Measurements from ENCODE around the gene PJVK.

DNA sequence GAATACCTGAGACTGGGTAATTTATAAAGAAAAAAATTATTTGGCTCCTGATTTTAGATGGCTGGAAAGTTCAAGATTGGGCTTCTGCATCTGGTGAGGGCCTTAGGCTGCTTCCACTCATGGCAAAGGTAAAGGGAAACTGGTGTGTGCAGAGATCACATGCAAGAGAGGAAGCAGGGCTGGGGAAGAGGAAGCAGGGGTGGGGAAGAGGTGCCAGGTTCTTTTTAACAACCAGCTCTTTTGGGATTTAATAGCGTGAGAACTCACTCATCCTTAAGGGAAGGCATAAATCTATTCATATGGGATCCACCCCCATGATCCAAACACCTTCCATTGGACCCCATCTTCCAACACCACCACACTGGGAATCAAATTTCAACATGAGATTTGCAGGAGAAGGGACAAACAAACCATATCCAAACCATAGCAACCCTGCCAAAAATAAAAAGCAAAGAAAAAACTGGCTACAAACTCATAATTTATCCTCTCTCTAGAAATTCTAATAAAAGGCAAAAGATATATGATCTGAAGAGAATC, 30.6 kb upstream of the PJVK start:
- TF ChIP-seq, protein P1, sequence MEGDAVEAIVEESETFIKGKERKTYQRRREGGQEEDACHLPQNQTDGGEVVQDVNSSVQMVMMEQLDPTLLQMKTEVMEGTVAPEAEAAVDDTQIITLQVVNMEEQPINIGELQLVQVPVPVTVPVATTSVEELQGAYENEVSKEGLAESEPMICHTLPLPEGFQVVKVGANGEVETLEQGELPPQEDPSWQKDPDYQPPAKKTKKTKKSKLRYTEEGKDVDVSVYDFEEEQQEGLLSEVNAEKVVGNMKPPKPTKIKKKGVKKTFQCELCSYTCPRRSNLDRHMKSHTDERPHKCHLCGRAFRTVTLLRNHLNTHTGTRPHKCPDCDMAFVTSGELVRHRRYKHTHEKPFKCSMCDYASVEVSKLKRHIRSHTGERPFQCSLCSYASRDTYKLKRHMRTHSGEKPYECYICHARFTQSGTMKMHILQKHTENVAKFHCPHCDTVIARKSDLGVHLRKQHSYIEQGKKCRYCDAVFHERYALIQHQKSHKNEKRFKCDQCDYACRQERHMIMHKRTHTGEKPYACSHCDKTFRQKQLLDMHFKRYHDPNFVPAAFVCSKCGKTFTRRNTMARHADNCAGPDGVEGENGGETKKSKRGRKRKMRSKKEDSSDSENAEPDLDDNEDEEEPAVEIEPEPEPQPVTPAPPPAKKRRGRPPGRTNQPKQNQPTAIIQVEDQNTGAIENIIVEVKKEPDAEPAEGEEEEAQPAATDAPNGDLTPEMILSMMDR (IDR thresholded peaks at IDR 0.05), result no peak
- TF ChIP-seq POLR2A (IDR thresholded peaks at IDR 0.05), result no peak

Measured in Peyer's patch (tissue), 4 donors.